GM21786 (cell line): ENCODE results near the gene IL36G.

Experiments
- ATAC-seq: cut with Tn5 transposase; IDR thresholded peaks from one replicate; pipeline ENCODE4 v1.9.1; 2021; ENCODE audit not compliant: unreplicated experiment

IL36G gene

DNA sequence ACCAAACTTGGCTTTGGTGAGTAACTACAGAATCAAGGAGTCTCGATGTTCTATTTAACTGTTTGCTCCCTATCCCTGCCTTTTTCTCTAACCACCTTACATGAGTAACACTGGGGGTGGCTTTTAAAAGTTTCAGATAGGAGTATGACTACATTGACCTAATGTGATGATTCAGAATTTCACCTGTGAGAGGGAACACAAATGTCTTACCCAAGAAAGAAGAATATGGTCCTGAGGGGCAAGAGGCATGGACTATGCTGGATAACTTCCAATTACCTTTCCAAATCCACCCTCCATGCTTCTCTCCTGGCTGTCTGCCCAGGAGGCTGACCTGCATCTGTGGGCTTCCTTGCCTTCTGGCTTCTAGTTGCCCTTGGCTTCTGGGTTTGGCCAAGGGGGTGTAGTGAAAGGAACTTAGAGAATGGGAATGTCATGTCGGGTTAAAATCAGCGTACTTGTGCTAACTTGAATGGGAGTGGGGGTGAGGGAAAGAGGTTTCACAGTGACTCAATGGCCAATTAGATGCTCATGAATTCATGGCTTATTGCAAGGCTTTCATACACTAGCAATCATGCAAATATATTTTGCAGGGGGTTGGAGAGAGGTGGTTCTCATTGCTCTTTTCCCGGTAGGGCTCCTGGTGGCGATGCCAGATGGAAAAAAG, 5.3 kb upstream of the IL36G start:
- no peak for ATAC-seq

DNA sequence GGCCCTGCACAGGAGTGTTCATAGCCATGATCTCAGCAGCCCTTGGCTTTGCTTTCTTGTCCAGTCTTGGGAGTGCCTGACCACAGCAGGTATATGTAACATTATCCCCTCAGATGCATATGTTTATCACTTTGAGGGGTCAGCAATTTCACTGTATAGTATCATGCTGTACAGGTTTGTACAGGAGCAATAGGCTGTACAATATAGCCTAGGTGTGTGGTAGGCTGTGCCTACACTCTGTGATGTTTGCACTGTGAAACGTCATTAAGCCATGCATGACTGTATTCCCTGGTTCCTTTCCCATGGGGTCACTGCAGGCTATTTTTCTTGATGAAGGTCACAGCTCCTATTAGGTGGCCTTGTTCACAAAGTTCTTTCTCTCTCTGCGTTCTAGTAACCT, 4.7 kb upstream of the IL36G start:
- ATAC-seq, result no peak

GRCh38 chr2:112979731-112980130, 1.9 kb downstream of the IL36G start:
- no peak for ATAC-seq

GRCh38 chr2:112980537-112980936, 2.7 kb downstream of the IL36G start:
- ATAC-seq, result no peak

- ATAC-seq, result no peak
These were observed 7.3 kb downstream of the IL36G start for GRCh38 chr2:112985090-112985489.

DNA sequence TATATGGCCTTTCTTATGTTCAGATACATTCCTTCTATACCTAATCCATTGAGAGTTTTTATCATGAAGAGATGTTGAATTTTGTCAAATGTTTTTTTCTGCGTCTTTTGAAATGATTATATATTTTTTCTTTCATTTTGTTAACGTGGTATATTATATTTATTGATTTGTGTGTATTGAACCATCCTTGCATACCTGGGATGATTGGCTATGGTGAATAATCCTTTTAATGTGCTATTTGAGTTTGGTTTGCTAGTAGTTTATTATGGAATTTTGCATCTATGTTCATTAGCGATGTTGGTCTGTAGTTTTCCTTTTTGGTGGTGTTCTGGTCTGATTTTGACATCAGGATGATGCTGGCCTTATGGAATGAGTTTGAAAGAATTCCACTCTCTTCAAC, 11.8 kb downstream of the IL36G start:
- ATAC-seq, result no peak

DNA sequence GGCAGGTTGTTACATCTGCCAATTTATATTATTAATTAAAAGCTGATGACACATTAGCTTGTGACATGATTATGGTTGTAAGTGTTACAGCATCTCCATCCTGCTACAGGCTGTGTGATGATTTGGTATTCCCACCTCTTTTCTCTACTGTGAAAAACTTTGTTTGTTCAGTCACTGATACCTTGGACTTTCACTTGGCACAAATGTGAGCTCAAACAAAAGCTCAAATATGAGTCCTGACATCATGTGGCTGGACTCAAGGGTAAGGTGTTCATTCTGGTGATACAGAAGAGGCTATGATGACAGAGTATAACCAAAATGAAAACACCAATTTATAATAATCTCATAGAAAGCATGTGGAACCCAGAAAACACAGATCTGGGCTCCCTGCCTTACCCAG, 16.0 kb downstream of the IL36G start:
- ATAC-seq, result no peak

DNA sequence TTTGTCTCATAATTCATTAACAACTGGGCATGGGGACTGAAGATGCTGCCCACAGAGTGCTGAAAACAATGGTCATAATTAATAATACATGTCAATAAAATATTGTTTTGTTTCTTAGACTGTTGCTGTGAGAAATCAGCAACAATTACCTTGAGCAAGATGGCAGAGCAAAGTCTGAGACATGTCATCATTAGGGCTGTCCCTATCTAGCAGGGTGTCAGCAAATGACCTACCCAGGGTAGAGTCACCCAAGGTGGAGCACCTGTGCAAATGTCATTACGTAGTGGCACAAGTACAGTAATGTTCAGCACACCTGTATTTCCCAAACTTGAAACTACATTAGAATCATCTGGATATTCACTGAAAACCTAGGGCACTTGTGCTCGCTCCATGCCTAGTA, 16.8 kb downstream of the IL36G start:
- no peak for ATAC-seq

DNA sequence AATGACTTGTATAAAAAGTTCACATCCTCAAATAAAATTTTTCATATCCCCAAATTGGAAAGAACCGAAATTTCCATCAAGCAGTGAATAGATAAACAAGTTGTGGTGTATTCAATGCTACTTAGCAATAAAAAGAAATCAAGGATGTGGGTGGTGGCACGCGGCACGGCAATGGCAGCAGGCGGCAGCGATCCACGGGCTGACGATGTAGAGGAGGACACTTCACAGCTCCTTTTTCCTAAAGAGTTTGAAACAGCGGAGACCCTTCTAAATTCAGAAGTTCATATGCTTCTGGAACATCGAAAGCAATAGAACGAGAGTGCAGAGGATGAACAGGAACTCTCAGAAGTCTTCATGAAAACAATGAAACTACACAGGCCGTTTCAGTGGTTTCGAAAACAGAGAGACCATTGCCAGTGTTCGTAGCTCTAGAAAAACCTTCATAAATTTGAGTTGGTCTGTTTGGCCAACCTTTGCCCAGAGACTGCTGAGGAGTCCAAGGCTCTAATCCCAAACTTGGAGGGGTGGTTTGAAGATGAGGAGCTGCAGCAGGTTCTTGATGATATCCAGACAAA, 17.6 kb downstream of the IL36G start:
- ATAC-seq, result no peak

GRCh38 chr2:112996635-112997034, 18.8 kb downstream of the IL36G start:
- ATAC-seq, result no peak

GRCh38 chr2:112997151-112997550, 19.3 kb downstream of the IL36G start:
- no peak for ATAC-seq

- ATAC-seq, result no peak
These were observed 22.6 kb downstream of the IL36G start for GRCh38 chr2:113000436-113000835.

DNA sequence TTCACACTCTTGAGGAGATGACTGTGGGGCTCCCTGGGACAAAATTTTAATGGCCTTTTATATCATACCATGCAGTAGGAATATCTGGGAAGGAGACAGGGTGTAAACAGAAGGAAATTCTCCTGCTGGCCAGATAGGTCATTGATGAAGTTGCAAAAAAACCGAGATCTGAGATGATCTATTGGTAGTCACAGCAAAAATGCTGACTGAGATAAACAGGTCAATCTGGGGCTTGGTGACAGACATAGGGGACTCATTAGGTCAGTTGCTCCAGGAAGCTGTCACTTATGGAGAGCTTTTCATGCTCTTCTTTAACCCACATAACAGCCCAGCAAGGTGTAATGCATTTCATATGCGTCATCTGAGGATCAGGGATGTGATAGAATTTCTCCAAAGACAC, 24.9 kb downstream of the IL36G start:
- ATAC-seq, result no peak

DNA sequence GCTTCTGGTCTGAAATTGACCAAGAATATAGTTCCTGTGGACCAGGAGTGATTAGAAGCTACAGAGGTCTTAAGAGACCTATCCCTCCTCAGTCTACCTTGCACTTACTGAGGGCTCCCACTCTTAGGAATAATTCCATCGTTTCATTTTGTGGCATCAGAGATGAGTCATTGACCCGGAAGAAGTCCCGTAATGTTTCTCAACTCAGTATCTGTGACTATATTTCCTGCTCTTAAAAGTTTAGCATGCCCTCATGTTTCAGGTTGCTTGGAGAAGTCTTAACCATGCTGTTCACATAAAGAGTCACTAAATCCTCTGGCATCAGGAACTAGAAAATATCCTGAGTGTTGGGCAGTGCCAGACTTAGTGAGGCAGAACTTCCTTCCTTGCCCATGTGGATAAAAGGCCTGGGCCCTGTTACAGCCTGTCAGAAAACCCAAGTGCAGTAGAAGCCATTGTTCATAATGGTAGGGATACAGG, 27.3 kb downstream of the IL36G start, which contains the start of gene IL36A:
TSS of gene IL36A (plus strand) at position 430 of the 480 bp plus-strand sequence. CDS start 413 bp downstream, outside the sequence.
- ATAC-seq, result no peak

GRCh38 chr2:113007250-113007649, 29.4 kb downstream of the IL36G start:
- ATAC-seq, result no peak

DNA sequence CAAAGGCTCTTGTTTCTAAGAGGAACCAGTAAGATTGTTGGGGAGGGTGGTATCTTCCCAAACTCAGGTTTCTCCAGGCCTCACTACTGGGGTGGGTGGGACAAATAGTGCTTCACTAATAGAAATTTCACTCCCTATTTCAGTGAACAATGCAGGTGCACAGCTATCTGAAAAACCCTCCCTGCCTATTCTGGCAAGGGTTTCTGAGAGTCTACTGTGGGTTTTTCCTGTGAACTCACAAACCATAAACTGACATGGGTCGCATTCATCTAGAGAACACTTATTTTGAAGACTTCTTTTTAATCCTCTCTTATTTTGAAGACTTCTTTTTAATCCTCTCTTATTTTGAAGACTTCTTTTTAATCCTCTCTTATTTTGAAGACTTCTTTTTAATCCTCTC, 31.8 kb downstream of the IL36G start:
- no peak for ATAC-seq

DNA sequence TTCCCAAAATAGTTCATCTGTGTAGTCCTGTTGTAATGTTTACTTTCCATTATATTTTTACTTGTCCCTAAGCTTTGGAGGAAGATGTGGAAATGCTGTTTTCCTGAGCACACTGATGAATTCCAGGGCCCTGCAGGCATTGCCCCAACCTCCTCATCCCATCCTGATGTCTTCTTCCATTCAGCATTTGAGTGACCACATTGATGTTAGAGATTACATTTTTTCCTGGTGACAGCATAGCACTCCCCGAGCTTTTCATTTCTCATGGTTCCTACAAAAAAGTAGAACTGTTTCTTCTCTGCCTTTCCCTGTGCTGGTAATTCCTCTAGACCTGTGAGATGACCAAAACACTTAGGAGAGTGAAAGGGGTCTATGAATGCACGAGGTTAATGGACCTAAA, 32.3 kb downstream of the IL36G start:
- no peak for ATAC-seq

GRCh38 chr2:113011108-113011507, 33.3 kb downstream of the IL36G start:
- ATAC-seq, result no peak

- ATAC-seq, result no peak
These were observed 34.9 kb downstream of the IL36G start for GRCh38 chr2:113012436-113013335.

- no peak for ATAC-seq
These were observed 35.5 kb downstream of the IL36G start for GRCh38 chr2:113013336-113013661.

GRCh38 chr2:113014067-113014466, 36.3 kb downstream of the IL36G start:
- no peak for ATAC-seq

DNA sequence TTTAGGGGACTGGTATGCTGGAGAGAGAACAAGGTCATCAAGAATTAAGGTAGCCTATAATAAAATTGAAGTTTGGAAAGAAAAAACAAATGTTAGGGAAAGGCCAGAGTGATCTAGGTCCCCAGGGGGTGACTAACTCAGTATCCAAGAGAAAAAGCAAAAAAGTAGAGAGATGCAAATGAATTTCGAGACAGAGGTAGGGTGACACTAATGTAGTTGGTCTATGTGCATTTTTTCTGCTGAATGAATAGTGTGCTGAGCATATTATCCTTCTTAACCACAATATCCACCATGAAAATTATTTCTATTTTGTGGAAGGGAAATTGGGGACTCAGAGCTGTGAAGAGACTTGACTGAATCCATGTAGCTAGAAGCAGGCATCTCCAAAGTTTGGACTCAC, 37.2 kb downstream of the IL36G start:
- ATAC-seq, result no peak
